Smooth muscle cell (in vitro differentiated cells): ENCODE results near the gene RABAC1. TPM values are rescaled to one million over a fixed set of nuclear protein-coding genes. Genes with fewer than 3 reads are reported as not detected.

ENCODE experiments used
- DNase-seq: peaks from one replicate; lab custom pipeline; 2025; ENCODE audit not compliant: unreplicated experiment; lab: John Stamatoyannopoulos, UW
- H2AFZ ChIP-seq: fragments of 200-600 bp; sonication (generic); 2 replicates; pipeline ENCODE4 v1.6.0; 2016; ENCODE audit warnings: antibody characterized with exemption, low read depth, mild to moderate bottlenecking
- H3F3A ChIP-seq: fragments of 200-600 bp; sonication (generic); 2 replicates; pipeline ENCODE4 v1.6.0; 2017; ENCODE audit warnings: antibody characterized with exemption, low read depth
- H3K27ac ChIP-seq: fragments of 200-600 bp; sonication (generic); 2 replicates; pipeline ENCODE4 v1.5.1; 2016; ENCODE audit warnings: low read depth, mild to moderate bottlenecking
- H3K27me3 ChIP-seq: fragments of 200-600 bp; sonication (generic); 2 replicates; pipeline ENCODE4 v1.6.1; 2016; ENCODE audit warnings: low read depth, mild to moderate bottlenecking
- H3K36me3 ChIP-seq: fragments of 200-600 bp; sonication (generic); 2 replicates; pipeline ENCODE4 v1.5.1; 2016; ENCODE audit warnings: low read depth
- H3K4me1 ChIP-seq: fragments of 200-600 bp; sonication (generic); 2 replicates; pipeline ENCODE4 v1.5.1; 2016; ENCODE audit warnings: low read depth
- H3K4me2 ChIP-seq: fragments of 200-600 bp; sonication (generic); 2 replicates; pipeline ENCODE4 v1.6.0; 2016; ENCODE audit warnings: mild to moderate bottlenecking
- H3K4me3 ChIP-seq: fragments of 200-600 bp; sonication (generic); 2 replicates; pipeline ENCODE4 v1.5.1; 2016; ENCODE audit warnings: mild to moderate bottlenecking
- H3K79me2 ChIP-seq: fragments of 200-600 bp; sonication (generic); 2 replicates; pipeline ENCODE4 v1.6.0; 2016; ENCODE audit warnings: low read depth, mild to moderate bottlenecking
- H3K9ac ChIP-seq: fragments of 200-600 bp; sonication (generic); 2 replicates; pipeline ENCODE4 v1.6.0; 2016; ENCODE audit warnings: low read depth
- H3K9me3 ChIP-seq: fragments of 200-600 bp; sonication (generic); replicated peaks from 2 replicates; pipeline ENCODE4 v1.5.1; 2016; ENCODE audit warnings: low read depth
- H4K20me1 ChIP-seq: fragments of 200-600 bp; sonication (generic); 2 replicates; pipeline ENCODE4 v1.6.0; 2016; ENCODE audit warnings: low read depth
- WGBS: methylation state at CpG from one replicate; pipeline ENCODE4 v1.1.7; 2016; ENCODE audit warnings: low lambda C conversion rate; 5-methylcytosine and 5-hydroxymethylcytosine counted together
- polyA plus RNA-seq: library from polyadenylated mRNA; unstranded; fragments of >200 nt; fragmentation: Nextera tagmentation; extraction: Ambion mirVana; gene quantifications from 2 replicates; pipeline ENCODE4 v1.2.1, GENCODE V29; 2016
- total RNA-seq: library from RNA; depleted of rRNA; stranded (reverse); fragments of >200 nt; gene quantifications from 2 replicates; pipeline ENCODE4 v1.2.3, GENCODE V29; 2014
- TF ChIP-seq, protein P1 (sequence below): fragments of 200-600 bp; sonication (generic); IDR thresholded peaks from 2 replicates; pipeline ENCODE4 v1.5.1; 2017; ENCODE audit warnings: borderline replicate concordance, mild to moderate bottlenecking, antibody characterized with exemption; ENCODE audit not compliant: insufficient read depth, poor library complexity, severe bottlenecking

Gene RABAC1
- total and polyA plus RNA-seq, 2 experiments from 2014 or later, result 304 to 581 TPM

DNA sequence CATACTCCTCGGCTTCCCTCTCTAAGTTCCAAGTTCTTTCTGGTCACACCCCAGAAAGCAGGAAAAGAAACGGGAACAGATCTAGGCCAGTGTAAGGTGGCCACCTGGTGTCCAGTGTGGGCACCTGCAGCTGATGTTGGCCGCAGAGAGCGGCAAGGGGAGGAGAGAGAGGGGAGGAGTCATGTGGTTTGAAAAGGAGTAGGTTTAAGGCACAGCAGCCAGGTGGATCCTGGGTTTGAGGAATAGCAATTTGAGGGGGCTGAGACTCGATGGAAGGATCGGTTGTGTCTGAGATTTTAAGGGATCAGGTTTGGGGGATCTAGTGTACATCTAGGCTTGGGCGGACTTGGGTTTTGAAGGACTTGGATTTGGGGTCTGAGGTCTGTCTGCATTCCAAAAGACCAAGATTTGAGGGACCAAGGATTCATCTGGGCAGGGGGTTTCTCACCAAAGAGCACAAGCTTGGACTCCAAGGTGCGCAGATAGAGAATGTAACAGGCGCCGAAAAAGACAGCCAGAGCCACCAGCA lies 1.2 kb downstream of the RABAC1 start:
- Histone ChIP-seq H3K9ac (peak overlapping the region; percentile 94), H3K36me3 (no peaks in the 10 kb centered on the region), H3K4me2 (peak overlapping the region; percentile 87), H3K27ac (peak overlapping the region; percentile 85), H3K79me2 (no peaks in the 10 kb centered on the region), H3K4me1 (peaks cover 5% of the 10 kb centered on the region), H3F3A (no peaks in the 10 kb centered on the region), H3K9me3 (no peaks in the 10 kb centered on the region), H4K20me1 (peaks cover 23% of the 10 kb centered on the region), H2AFZ (no peak overlapping the region), H3K4me3 (peak overlapping the region; percentile 75), H3K27me3 (no peaks in the 10 kb centered on the region)
- DNase-seq, result no peak
- WGBS, result 12% methylated on average over 10 of the region's 10 CpGs
- TF ChIP-seq, protein P1, sequence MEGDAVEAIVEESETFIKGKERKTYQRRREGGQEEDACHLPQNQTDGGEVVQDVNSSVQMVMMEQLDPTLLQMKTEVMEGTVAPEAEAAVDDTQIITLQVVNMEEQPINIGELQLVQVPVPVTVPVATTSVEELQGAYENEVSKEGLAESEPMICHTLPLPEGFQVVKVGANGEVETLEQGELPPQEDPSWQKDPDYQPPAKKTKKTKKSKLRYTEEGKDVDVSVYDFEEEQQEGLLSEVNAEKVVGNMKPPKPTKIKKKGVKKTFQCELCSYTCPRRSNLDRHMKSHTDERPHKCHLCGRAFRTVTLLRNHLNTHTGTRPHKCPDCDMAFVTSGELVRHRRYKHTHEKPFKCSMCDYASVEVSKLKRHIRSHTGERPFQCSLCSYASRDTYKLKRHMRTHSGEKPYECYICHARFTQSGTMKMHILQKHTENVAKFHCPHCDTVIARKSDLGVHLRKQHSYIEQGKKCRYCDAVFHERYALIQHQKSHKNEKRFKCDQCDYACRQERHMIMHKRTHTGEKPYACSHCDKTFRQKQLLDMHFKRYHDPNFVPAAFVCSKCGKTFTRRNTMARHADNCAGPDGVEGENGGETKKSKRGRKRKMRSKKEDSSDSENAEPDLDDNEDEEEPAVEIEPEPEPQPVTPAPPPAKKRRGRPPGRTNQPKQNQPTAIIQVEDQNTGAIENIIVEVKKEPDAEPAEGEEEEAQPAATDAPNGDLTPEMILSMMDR, result peak; percentile 78

DNA sequence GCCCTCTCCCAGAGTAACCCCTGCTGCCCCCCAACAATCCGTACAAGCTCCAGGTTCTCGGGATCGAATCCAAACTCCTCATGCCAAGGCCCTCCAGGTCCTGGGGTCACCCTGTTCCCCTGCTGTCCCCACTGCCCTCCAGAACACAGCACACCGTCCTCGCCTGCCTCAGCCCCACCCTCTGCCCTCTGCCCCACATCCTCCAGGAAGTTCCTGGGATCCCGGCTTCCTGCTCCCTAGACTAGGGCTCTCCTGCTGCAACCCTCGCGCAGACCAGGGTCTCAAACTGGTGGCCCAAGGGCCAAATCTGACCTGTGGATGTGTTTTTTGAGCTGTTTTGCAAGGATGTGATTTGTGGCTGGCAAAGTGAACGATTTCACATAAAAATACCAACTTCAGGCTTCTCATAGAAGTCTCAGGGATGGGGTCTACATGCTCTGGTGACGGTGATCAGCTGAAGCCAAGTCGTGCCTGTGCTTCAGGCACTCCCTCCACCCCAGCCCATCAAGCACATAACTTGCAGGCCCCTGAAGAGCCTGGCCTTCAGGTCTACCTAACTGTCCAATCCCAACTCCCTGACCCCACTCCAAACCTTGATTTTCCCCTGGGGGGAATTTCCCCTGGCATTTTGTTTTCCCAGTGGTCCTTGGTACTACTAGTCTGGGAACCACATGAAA lies 1.8 kb downstream of the RABAC1 start:
- no peaks in the 10 kb centered on the region for H3K36me3 ChIP-seq
- H3K4me3 ChIP-seq, result no peak overlapping the region
- H4K20me1 ChIP-seq, result peaks cover 23% of the 10 kb centered on the region
- TF ChIP-seq, protein P1, result no peak
- no peaks in the 10 kb centered on the region for H3F3A ChIP-seq
- H3K9me3 ChIP-seq, result no peaks in the 10 kb centered on the region
- no peaks in the 10 kb centered on the region for H3K79me2 ChIP-seq
- peaks cover 5% of the 10 kb centered on the region for H3K4me1 ChIP-seq
- H2AFZ ChIP-seq, result no peak overlapping the region
- no peaks in the 10 kb centered on the region for H3K27me3 ChIP-seq
- WGBS, result 94% methylated on average over 9 of the region's 11 CpGs
- peak overlapping the region; percentile 87 for H3K4me2 ChIP-seq
- DNase-seq, result no peak
- H3K27ac ChIP-seq, result no peak overlapping the region
- H3K9ac ChIP-seq, result no peak overlapping the region

DNA sequence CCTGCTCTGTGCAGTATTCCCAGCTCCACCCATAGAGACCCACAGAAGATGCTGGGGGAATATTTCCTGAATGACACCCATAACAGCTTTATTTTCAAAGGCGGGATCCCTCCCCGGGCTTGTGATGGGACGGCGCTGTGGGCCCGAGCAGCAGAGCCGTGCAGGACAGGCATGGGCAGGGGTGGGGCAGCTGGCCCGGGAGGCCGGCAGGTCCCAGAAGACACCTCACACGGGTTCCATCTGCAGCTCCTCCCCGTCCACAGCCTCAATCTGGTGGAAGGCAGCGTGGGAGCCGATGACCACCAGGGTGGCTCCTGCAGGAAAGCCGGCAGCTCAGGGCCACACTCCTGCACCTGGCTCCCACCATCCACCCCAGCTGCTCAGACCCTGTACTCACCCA lies 2.5 kb downstream of the RABAC1 start:
- TF ChIP-seq, protein P1, result no peak
- 95% methylated on average over 12 of the region's 13 CpGs for WGBS

DNA sequence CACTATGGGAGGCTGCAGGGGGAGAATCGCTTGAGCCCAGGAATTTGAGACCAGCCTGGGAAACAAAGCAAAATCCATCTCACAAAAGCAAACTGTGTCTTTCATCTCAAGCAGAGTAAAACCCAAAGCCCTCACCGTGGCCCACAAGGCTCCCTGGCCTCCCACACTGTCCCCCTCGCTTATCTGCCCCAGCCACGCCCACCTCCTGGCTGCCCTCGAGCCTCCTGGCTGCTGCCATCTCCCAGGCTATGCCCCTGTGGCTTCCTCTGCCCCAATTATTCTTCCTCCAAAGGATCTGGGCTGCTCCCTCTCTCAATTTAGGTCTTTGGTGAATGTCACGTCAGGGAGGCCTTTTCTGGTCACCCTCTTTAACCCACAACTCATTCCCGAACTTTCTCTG lies 3.6 kb downstream of the RABAC1 start:
- no peak for DNase-seq
- Histone ChIP-seq H3K79me2 (no peaks in the 10 kb centered on the region), H4K20me1 (peaks cover 23% of the 10 kb centered on the region), H3K27me3 (no peaks in the 10 kb centered on the region), H3F3A (no peaks in the 10 kb centered on the region), H2AFZ (no peak overlapping the region), H3K9me3 (no peaks in the 10 kb centered on the region), H3K4me1 (peaks cover 5% of the 10 kb centered on the region), H3K4me3 (no peak overlapping the region), H3K4me2 (no peak overlapping the region), H3K27ac (no peak overlapping the region), H3K36me3 (no peaks in the 10 kb centered on the region), H3K9ac (no peak overlapping the region)
- TF ChIP-seq, protein P1, result no peak
- 82% methylated on average over 7 of the region's 7 CpGs for WGBS

More for the DNA sequence above, 2.5 kb downstream of the RABAC1 start:
- no peaks in the 10 kb centered on the region for H3K36me3 ChIP-seq
- no peak for DNase-seq
- no peak overlapping the region for H3K4me3 ChIP-seq
- H3K9me3 ChIP-seq, result no peaks in the 10 kb centered on the region
- no peak overlapping the region for H3K27ac ChIP-seq
- peaks cover 23% of the 10 kb centered on the region for H4K20me1 ChIP-seq
- H3K9ac ChIP-seq, result no peak overlapping the region
- no peak overlapping the region for H2AFZ ChIP-seq
- H3K79me2 ChIP-seq, result no peaks in the 10 kb centered on the region
- H3K27me3 ChIP-seq, result no peaks in the 10 kb centered on the region
- peaks cover 5% of the 10 kb centered on the region for H3K4me1 ChIP-seq
- H3K4me2 ChIP-seq, result no peak overlapping the region
- H3F3A ChIP-seq, result no peaks in the 10 kb centered on the region
